Small intestine (tissue), 7 donors: ENCODE results near the gene SFI1. TPM values are rescaled to one million over a fixed set of nuclear protein-coding genes. Genes with fewer than 3 reads are reported as not detected.
"Not testable (repeated sequence)": the region's sequence is repeated elsewhere in the genome, so short reads cannot be mapped to it uniquely, and the experiment has no call there.

Experiments
- DNase-seq, 2 donors: peaks; one replicate each; pipeline versions ENCODE4 v3.0.0 to v3.0.0-alpha.2; 2013
- FAIRE-seq: peaks from 2 replicates; lab custom pipeline; 2012; peaks lifted over from hg19 to GRCh38; lab: Jason Lieb, UNC
- H3K27ac ChIP-seq, 3 donors: one replicate each; pipeline ENCODE4 v1.5.1; 2013; ENCODE audit warnings: low read length in 2 of 3, mild to moderate bottlenecking in 2 of 3, control low read depth in 1 of 3, inconsistent platforms in 1 of 3, low read depth in 1 of 3, moderate library complexity in 1 of 3
- H3K27me3 ChIP-seq, 3 donors: one replicate each; pipeline ENCODE4 v1.6.1; 2013; ENCODE audit warnings: low read length in 3 of 3, inconsistent platforms in 1 of 3; ENCODE audit not compliant: control insufficient read depth in 3 of 3, insufficient read depth in 3 of 3
- H3K36me3 ChIP-seq, 3 donors: one replicate each; pipeline ENCODE4 v1.6.1; 2013; ENCODE audit warnings: low read length in 3 of 3, inconsistent platforms in 1 of 3, low read depth in 1 of 3, mild to moderate bottlenecking in 1 of 3, moderate library complexity in 1 of 3; ENCODE audit not compliant: control insufficient read depth in 3 of 3, insufficient read depth in 2 of 3
- H3K4me1 ChIP-seq, 3 donors: one replicate each; pipeline ENCODE4 v1.6.1; 2013; ENCODE audit warnings: low read length in 2 of 3, inconsistent platforms in 1 of 3, low read depth in 1 of 3, mild to moderate bottlenecking in 1 of 3, moderate library complexity in 1 of 3; ENCODE audit not compliant: control insufficient read depth in 3 of 3, insufficient read depth in 2 of 3
- H3K4me3 ChIP-seq, 3 donors: one replicate each; pipeline ENCODE4 v1.5.1; 2013; ENCODE audit warnings: low read length in 3 of 3, control low read depth in 1 of 3, inconsistent platforms in 1 of 3, low read depth in 1 of 3, mild to moderate bottlenecking in 1 of 3, moderate library complexity in 1 of 3
- H3K9me3 ChIP-seq, 2 donors: one replicate each; pipeline ENCODE4 v1.6.1; 2013; ENCODE audit warnings: low read depth in 1 of 2, low read length in 1 of 2; ENCODE audit not compliant: control insufficient read depth in 2 of 2, insufficient read depth in 1 of 2
- WGBS, 3 donors: extraction: QIAGEN DNeasy Blood & Tissue Kit; methylation state at CpG; one replicate each; pipeline ENCODE4 v1.1.7; 2013; 5-methylcytosine and 5-hydroxymethylcytosine counted together
- polyA plus RNA-seq, 4 donors: library from polyadenylated mRNA; stranded (reverse) in 3 of 4; unstranded in 1 of 4; fragments of 200-250 nt in 3 of 4; fragments of 120-200 nt in 1 of 4; gene quantifications; one replicate each; pipeline versions ENCODE4 v1.2.1 to v1.2.3, GENCODE V29; 2013
- donor health status: healthy with polysubstance abuse.
- donor health status: control.
- donor health status: control.
- donor health status: Bipolar disorder and iron deficiency.
- donor health status: healthy.

Gene SFI1
- polyA plus RNA-seq, 4 donors: 21.5 to 174 (median 97.6) TPM

GRCh38 chr22:31465307-31465706 is 31.0 kb upstream of the SFI1 start:
- no peaks in the 10 kb centered on the region for H3K9me3 ChIP-seq
- no peaks in the 10 kb centered on the region for H3K4me1 ChIP-seq
- DNase-seq (no peak), FAIRE-seq (no peak)
- WGBS, 3 donors: 93 to 100% (median 94%) methylated on average over 2 of the region's 2 CpGs
- peaks cover 19 to 52% (median 28%) of the 10 kb centered on the region in 3 donors for H3K36me3 ChIP-seq
- H3K27me3 ChIP-seq: no peaks in the 10 kb centered on the region
- H3K27ac ChIP-seq: no peak overlapping the region
- no peak overlapping the region for H3K4me3 ChIP-seq

GRCh38 chr22:31474743-31475142 is 21.6 kb upstream of the SFI1 start:
- Histone ChIP-seq H3K27me3 (no peaks in the 10 kb centered on the region), H3K4me3 (no peak overlapping the region), H3K27ac (no peak overlapping the region), H3K9me3 (no peaks in the 10 kb centered on the region), H3K4me1 (no peaks in the 10 kb centered on the region), H3K36me3 (peaks cover 9 to 40% (median 9%) of the 10 kb centered on the region in 3 donors)
- FAIRE-seq (no peak), DNase-seq (no peak)
- WGBS, 3 donors: 94 to 97% (median 96%) methylated on average over 2 of the region's 2 CpGs

- H3K27me3 ChIP-seq: no peaks in the 10 kb centered on the region
- H3K27ac ChIP-seq: no peak overlapping the region
- no peak for DNase-seq
- no peaks in the 10 kb centered on the region for H3K9me3 ChIP-seq
- FAIRE-seq: no peak
- H3K4me3 ChIP-seq: no peak overlapping the region
- peaks cover 8 to 39% (median 9%) of the 10 kb centered on the region in 3 donors for H3K36me3 ChIP-seq
- H3K4me1 ChIP-seq: no peaks in the 10 kb centered on the region
- WGBS, 3 donors: 89 to 98% (median 93%) methylated on average over 3 of the region's 3 CpGs
Measured at GRCh38 chr22:31475800-31476199, 20.5 kb upstream of the SFI1 start.

GRCh38 chr22:31477329-31477728 is 19.0 kb upstream of the SFI1 start:
- no peaks in the 10 kb centered on the region for H3K4me1 ChIP-seq
- H3K36me3 ChIP-seq: peaks cover 14 to 43% (median 15%) of the 10 kb centered on the region in 3 donors
- H3K27ac ChIP-seq: no peak overlapping the region
- H3K4me3 ChIP-seq: no peak overlapping the region
- H3K27me3 ChIP-seq: no peaks in the 10 kb centered on the region
- FAIRE-seq (no peak), DNase-seq (peak in 1 of 2 donors; percentile 8)
- WGBS, 3 donors: 85 to 94% (median 87%) methylated on average over 4 of the region's 4 CpGs
- H3K9me3 ChIP-seq: no peaks in the 10 kb centered on the region

DNA sequence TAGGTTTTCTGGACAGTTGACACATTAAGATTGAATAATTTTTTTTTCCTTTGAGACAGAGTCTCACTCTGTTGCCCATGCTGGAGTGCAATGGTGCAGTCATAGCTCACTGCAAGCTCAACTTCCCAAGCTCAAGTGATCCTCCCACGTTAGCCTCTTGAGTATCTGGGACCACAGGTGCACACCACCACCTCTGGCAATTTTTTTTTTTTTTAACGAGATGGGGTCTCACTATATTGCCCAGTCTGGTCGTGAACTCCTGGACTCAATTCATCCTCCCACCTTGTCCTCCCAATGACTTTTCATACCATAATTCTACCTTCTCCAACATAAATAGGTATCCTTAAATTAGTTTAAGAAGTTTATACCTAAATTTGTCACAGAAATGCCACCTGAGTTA is 15.2 kb upstream of the SFI1 start:
- Histone ChIP-seq H3K4me3 (no peak overlapping the region), H3K27me3 (no peaks in the 10 kb centered on the region), H3K9me3 (no peaks in the 10 kb centered on the region), H3K4me1 (no peaks in the 10 kb centered on the region), H3K36me3 (peaks cover 12 to 59% (median 12%) of the 10 kb centered on the region in 3 donors), H3K27ac (no peak overlapping the region)
- DNase-seq (no peak), FAIRE-seq (no peak)
- WGBS, 3 donors: 87 to 94% (median 94%) methylated on average over 3 of the region's 3 CpGs

DNA sequence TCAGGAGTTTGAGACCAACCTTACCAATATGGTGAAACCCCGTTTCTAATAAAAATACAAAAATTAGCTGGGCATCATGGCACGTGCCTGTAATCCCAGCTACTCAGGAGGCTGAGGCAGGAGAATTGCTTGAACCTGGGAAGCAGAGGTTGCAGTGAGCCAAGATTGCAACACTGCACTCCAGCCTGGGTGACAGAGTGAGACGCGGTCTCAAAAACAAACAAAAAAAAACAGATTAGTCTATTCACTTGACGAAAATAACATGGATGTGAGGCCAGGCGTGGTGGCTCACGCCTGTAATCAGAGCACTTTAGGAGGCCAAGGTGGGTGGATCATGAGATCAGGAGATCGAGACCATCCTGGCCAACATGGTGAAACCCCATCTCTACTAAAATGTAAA is 13.9 kb upstream of the SFI1 start:
- H3K9me3 ChIP-seq, FAIRE-seq: not testable (repeated sequence)
- 88 to 92% (median 89%) methylated on average over 8 of the region's 8 CpGs for WGBS, 3 donors

GRCh38 chr22:31486369-31486768 is 10.0 kb upstream of the SFI1 start:
- not testable (repeated sequence) for H3K27me3 ChIP-seq, DNase-seq, H3K9me3 ChIP-seq, H3K27ac ChIP-seq, H3K4me3 ChIP-seq, FAIRE-seq
- 93 to 95% (median 94%) methylated on average over 11 of the region's 11 CpGs for WGBS, 3 donors
- H3K36me3 ChIP-seq: peaks cover 6 to 41% (median 7%) of the 10 kb centered on the region in 3 donors
- H3K4me1 ChIP-seq: peaks cover 2 to 16% (median 2%) of the 10 kb centered on the region in 3 donors

More for the DNA sequence above, 13.9 kb upstream of the SFI1 start:
- peaks cover 9 to 60% (median 12%) of the 10 kb centered on the region in 3 donors for H3K36me3 ChIP-seq
- H3K4me1 ChIP-seq, DNase-seq, H3K27ac ChIP-seq, H3K4me3 ChIP-seq, H3K27me3 ChIP-seq: not testable (repeated sequence)

- no peak overlapping the region for H3K4me3 ChIP-seq
- WGBS, 3 donors: 96 to 100% (median 100%) methylated on average over 2 of the region's 2 CpGs
- FAIRE-seq: no peak
- DNase-seq: no peak
- H3K4me1 ChIP-seq: peaks cover 2 to 18% (median 2%) of the 10 kb centered on the region in 3 donors
- no peaks in the 10 kb centered on the region for H3K9me3 ChIP-seq
- H3K27me3 ChIP-seq: no peaks in the 10 kb centered on the region
- H3K36me3 ChIP-seq: peaks cover under 1 to 42% (median 5%) of the 10 kb centered on the region in 3 donors
- H3K27ac ChIP-seq: no peak overlapping the region
Measured at GRCh38 chr22:31486951-31487350, 9.4 kb upstream of the SFI1 start.
